WTC11 (cell line): ENCODE results near the gene CADM2. TPM values are rescaled to one million over a fixed set of nuclear protein-coding genes. Genes with fewer than 3 reads are reported as not detected.

Experiments
- ATAC-seq: fragments of 200-7000 bp; cut with Tn5 transposase; 2 replicates; pipeline ENCODE4 v1.10.0; 2021; ENCODE audit warnings: mild to moderate bottlenecking, moderate library complexity
- CTCF ChIA-PET: fragments of 300-600 bp; sonication (Branson Sonifier 250); formaldehyde crosslinking; loops from one replicate; lab custom pipeline; 2021; ENCODE audit warnings: antibody characterized with exemption; lab: Charles Lee
- POLR2A ChIA-PET: fragments of 350-600 bp; sonication (Branson Sonifier 250); formaldehyde crosslinking; loops from one replicate; lab custom pipeline; 2021; ENCODE audit warnings: antibody characterized with exemption; lab: Charles Lee
- DNase-seq: peaks from one replicate; pipeline ENCODE4 v3.0.0; 2021; ENCODE audit warnings: low spot score
- H3K27ac Mint-ChIP-seq: 2 replicates; pipeline ENCODE4 v1.8.0; 2021; ENCODE audit warnings: mixed read lengths
- H3K27me3 Mint-ChIP-seq: 2 replicates; pipeline ENCODE4 v1.8.0; 2021; ENCODE audit warnings: low read depth, mild to moderate bottlenecking, moderate library complexity, mixed read lengths
- H3K36me3 Mint-ChIP-seq: 2 replicates; pipeline ENCODE4 v1.8.0; 2021; ENCODE audit warnings: mixed read lengths
- H3K4me1 Mint-ChIP-seq: 2 replicates; pipeline ENCODE4 v1.8.0; 2022; ENCODE audit warnings: mixed read lengths
- H3K4me3 Mint-ChIP-seq: 2 replicates; pipeline ENCODE4 v1.8.0; 2021; ENCODE audit warnings: mild to moderate bottlenecking, moderate library complexity, mixed read lengths
- H3K9me3 Mint-ChIP-seq: 2 replicates; pipeline ENCODE4 v1.8.0; 2021; ENCODE audit warnings: mixed read lengths
- ATF1 ChIP-seq: sonication (generic); formaldehyde crosslinking; IDR thresholded peaks from 2 replicates; pipeline ENCODE4 v1.8.1; 2023; ENCODE audit warnings: mild to moderate bottlenecking, moderate library complexity, missing genetic modification reagents
- CREM ChIP-seq: sonication (generic); formaldehyde crosslinking; IDR thresholded peaks from 2 replicates; pipeline ENCODE4 v1.8.1; 2022; ENCODE audit warnings: mild to moderate bottlenecking, missing genetic modification reagents, moderate library complexity
- EMX1 ChIP-seq: fragments of 250-450 bp; sonication (Bioruptor Pico); IDR thresholded peaks from 2 replicates; pipeline ENCODE4 v1.8.0; 2021; ENCODE audit warnings: mild to moderate bottlenecking
- ETV6 ChIP-seq: sonication (generic); formaldehyde crosslinking; IDR thresholded peaks from 2 replicates; pipeline ENCODE4 v1.8.1; 2022; ENCODE audit warnings: mild to moderate bottlenecking, missing genetic modification reagents
- FOXK1 ChIP-seq: sonication (generic); formaldehyde crosslinking; IDR thresholded peaks from 2 replicates; pipeline ENCODE4 v1.8.0; 2022; ENCODE audit warnings: mild to moderate bottlenecking, moderate library complexity, missing genetic modification reagents
- FOXP1 ChIP-seq: sonication (generic); formaldehyde crosslinking; IDR thresholded peaks from 2 replicates; pipeline ENCODE4 v1.8.0; 2022; ENCODE audit warnings: missing genetic modification reagents, mild to moderate bottlenecking, moderate library complexity, borderline replicate concordance
- HMGA2 ChIP-seq: fragments of 250-450 bp; sonication (Bioruptor Pico); IDR thresholded peaks from 2 replicates; pipeline ENCODE4 v1.4.0; 2021; ENCODE audit warnings: mild to moderate bottlenecking, moderate library complexity
- IRF2 ChIP-seq: sonication (generic); formaldehyde crosslinking; IDR thresholded peaks from 2 replicates; pipeline ENCODE4 v1.8.0; 2022; ENCODE audit warnings: low read depth, missing genetic modification reagents, borderline replicate concordance
- MXD4 ChIP-seq: fragments of 250-450 bp; sonication (Bioruptor Pico); IDR thresholded peaks from 2 replicates; pipeline ENCODE4 v1.8.0; 2021; ENCODE audit warnings: mild to moderate bottlenecking, moderate library complexity, borderline replicate concordance
- RELA ChIP-seq: sonication (generic); formaldehyde crosslinking; IDR thresholded peaks from 2 replicates; pipeline ENCODE4 v1.8.1; 2022; ENCODE audit warnings: missing genetic modification reagents, mild to moderate bottlenecking, borderline replicate concordance
- SOX15 ChIP-seq: fragments of 250-450 bp; sonication (Bioruptor Pico); IDR thresholded peaks from 2 replicates; pipeline ENCODE4 v1.9.0; 2021; ENCODE audit warnings: mild to moderate bottlenecking
- TP53 ChIP-seq: sonication (generic); formaldehyde crosslinking; IDR thresholded peaks from 2 replicates; pipeline ENCODE4 v1.8.1; 2023; ENCODE audit warnings: mild to moderate bottlenecking, missing genetic modification reagents
- ZNF317 ChIP-seq: sonication (generic); formaldehyde crosslinking; IDR thresholded peaks from 2 replicates; pipeline ENCODE4 v1.8.1; 2023; ENCODE audit warnings: low read depth, mild to moderate bottlenecking, moderate library complexity, missing genetic modification reagents, borderline replicate concordance
- ZNF396 ChIP-seq: fragments of 250-450 bp; sonication (Bioruptor Pico); IDR thresholded peaks from 2 replicates; pipeline ENCODE4 v1.8.0; 2021; ENCODE audit warnings: mild to moderate bottlenecking, moderate library complexity, borderline replicate concordance
- ZNF671 ChIP-seq: fragments of 250-450 bp; sonication (Bioruptor Pico); IDR thresholded peaks from 2 replicates; pipeline ENCODE4 v1.8.0; 2021; ENCODE audit warnings: mild to moderate bottlenecking
- total RNA-seq: library from RNA; stranded (reverse); gene quantifications from 3 replicates; pipeline ENCODE4 v1.2.3, GENCODE V29; 2021
- TF ChIP-seq, protein P1 (sequence below): sonication (generic); formaldehyde crosslinking; IDR thresholded peaks from 2 replicates; pipeline ENCODE4 v1.8.0; 2022; ENCODE audit warnings: mild to moderate bottlenecking, missing genetic modification reagents
- TF ChIP-seq, protein P2 (sequence below): fragments of 200-600 bp; IDR thresholded peaks from 2 replicates; pipeline ENCODE4 v1.8.0; 2022; ENCODE audit warnings: antibody characterized with exemption
- TF ChIP-seq, protein P3 (sequence below): sonication (generic); formaldehyde crosslinking; IDR thresholded peaks from 2 replicates; pipeline ENCODE4 v1.8.1; 2022; ENCODE audit warnings: low read depth, mild to moderate bottlenecking, moderate library complexity, missing genetic modification reagents, borderline replicate concordance
- TF ChIP-seq, protein P4 (sequence below): sonication (generic); formaldehyde crosslinking; IDR thresholded peaks from 2 replicates; pipeline ENCODE4 v1.8.1; 2023; ENCODE audit warnings: mild to moderate bottlenecking, missing genetic modification reagents, moderate library complexity
- TF ChIP-seq, protein P5 (sequence below): fragments of 250-450 bp; sonication (Bioruptor Pico); IDR thresholded peaks from 2 replicates; pipeline ENCODE4 v1.8.0; 2021; ENCODE audit warnings: mild to moderate bottlenecking
- TF ChIP-seq, protein P6 (sequence below): sonication (generic); formaldehyde crosslinking; IDR thresholded peaks from 2 replicates; pipeline ENCODE4 v1.8.1; 2022; ENCODE audit warnings: mild to moderate bottlenecking, moderate library complexity, missing genetic modification reagents
- TF ChIP-seq, protein P7 (sequence below): sonication (generic); formaldehyde crosslinking; conservative IDR thresholded peaks from 2 replicates; pipeline ENCODE4 v1.8.1; 2022; ENCODE audit warnings: mild to moderate bottlenecking, missing genetic modification reagents
- TF ChIP-seq, protein P8 (sequence below): sonication (generic); formaldehyde crosslinking; IDR thresholded peaks from 2 replicates; pipeline ENCODE4 v1.8.1; 2022; ENCODE audit warnings: low read depth, missing genetic modification reagents, borderline replicate concordance

The CADM2 gene
- total RNA-seq, 1 experiment from 2014 or later = 18.8 TPM

DNA sequence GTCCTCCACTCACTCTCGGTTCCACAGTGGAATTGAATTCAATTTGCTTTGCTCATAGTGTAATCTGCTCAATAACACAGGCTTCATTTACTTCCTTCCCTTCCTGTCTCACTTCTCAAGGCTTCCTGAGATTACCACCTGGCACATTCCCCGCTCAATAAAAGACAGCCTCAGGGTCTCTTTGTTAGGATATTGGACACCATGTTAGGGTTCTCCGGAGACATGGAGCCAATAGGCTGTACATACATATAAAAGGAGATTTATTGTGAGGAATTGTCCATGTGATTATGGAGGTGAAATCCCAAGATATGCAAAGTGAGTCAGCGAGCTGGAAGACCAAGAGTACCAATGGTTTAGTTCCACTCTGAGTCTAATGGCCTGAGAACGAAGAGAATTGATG, 974.5 kb downstream of the CADM2 start:
- Mint-ChIP-seq H3K27me3 (no peaks in the 10 kb centered on the region), H3K4me3 (no peak overlapping the region), H3K27ac (no peak overlapping the region), H3K9me3 (no peaks in the 10 kb centered on the region), H3K36me3 (no peaks in the 10 kb centered on the region), H3K4me1 (peaks cover 23% of the 10 kb centered on the region)
- ChIA-PET POLR2A (no interaction called here), CTCF (no interaction called here)
- no peak for DNase-seq
- TF ChIP-seq, protein P1, sequence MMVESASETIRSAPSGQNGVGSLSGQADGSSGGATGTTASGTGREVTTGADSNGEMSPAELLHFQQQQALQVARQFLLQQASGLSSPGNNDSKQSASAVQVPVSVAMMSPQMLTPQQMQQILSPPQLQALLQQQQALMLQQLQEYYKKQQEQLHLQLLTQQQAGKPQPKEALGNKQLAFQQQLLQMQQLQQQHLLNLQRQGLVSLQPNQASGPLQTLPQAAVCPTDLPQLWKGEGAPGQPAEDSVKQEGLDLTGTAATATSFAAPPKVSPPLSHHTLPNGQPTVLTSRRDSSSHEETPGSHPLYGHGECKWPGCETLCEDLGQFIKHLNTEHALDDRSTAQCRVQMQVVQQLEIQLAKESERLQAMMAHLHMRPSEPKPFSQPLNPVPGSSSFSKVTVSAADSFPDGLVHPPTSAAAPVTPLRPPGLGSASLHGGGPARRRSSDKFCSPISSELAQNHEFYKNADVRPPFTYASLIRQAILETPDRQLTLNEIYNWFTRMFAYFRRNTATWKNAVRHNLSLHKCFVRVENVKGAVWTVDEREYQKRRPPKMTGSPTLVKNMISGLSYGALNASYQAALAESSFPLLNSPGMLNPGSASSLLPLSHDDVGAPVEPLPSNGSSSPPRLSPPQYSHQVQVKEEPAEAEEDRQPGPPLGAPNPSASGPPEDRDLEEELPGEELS (CRISPR knock-in tag) = no peak
- TF ChIP-seq ETV6 (CRISPR knock-in tag) = no peak
- TF ChIP-seq SOX15 (CRISPR knock-in tag) = no peak
- TF ChIP-seq, protein P2, sequence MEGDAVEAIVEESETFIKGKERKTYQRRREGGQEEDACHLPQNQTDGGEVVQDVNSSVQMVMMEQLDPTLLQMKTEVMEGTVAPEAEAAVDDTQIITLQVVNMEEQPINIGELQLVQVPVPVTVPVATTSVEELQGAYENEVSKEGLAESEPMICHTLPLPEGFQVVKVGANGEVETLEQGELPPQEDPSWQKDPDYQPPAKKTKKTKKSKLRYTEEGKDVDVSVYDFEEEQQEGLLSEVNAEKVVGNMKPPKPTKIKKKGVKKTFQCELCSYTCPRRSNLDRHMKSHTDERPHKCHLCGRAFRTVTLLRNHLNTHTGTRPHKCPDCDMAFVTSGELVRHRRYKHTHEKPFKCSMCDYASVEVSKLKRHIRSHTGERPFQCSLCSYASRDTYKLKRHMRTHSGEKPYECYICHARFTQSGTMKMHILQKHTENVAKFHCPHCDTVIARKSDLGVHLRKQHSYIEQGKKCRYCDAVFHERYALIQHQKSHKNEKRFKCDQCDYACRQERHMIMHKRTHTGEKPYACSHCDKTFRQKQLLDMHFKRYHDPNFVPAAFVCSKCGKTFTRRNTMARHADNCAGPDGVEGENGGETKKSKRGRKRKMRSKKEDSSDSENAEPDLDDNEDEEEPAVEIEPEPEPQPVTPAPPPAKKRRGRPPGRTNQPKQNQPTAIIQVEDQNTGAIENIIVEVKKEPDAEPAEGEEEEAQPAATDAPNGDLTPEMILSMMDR = no peak
- TF ChIP-seq ZNF317 (CRISPR knock-in tag) = no peak
- TF ChIP-seq ZNF396 (CRISPR knock-in tag) = no peak
- no peak for TF ChIP-seq ATF1 (CRISPR knock-in tag)
- TF ChIP-seq FOXP1 (CRISPR knock-in tag) = no peak
- TF ChIP-seq, protein P3, sequence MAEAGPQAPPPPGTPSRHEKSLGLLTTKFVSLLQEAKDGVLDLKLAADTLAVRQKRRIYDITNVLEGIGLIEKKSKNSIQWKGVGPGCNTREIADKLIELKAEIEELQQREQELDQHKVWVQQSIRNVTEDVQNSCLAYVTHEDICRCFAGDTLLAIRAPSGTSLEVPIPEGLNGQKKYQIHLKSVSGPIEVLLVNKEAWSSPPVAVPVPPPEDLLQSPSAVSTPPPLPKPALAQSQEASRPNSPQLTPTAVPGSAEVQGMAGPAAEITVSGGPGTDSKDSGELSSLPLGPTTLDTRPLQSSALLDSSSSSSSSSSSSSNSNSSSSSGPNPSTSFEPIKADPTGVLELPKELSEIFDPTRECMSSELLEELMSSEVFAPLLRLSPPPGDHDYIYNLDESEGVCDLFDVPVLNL (CRISPR knock-in tag) = no peak
- TF ChIP-seq CREM = no peak
- TF ChIP-seq, protein P4, sequence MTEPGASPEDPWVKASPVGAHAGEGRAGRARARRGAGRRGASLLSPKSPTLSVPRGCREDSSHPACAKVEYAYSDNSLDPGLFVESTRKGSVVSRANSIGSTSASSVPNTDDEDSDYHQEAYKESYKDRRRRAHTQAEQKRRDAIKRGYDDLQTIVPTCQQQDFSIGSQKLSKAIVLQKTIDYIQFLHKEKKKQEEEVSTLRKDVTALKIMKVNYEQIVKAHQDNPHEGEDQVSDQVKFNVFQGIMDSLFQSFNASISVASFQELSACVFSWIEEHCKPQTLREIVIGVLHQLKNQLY (CRISPR knock-in tag) = no peak
- no peak for ATAC-seq

DNA sequence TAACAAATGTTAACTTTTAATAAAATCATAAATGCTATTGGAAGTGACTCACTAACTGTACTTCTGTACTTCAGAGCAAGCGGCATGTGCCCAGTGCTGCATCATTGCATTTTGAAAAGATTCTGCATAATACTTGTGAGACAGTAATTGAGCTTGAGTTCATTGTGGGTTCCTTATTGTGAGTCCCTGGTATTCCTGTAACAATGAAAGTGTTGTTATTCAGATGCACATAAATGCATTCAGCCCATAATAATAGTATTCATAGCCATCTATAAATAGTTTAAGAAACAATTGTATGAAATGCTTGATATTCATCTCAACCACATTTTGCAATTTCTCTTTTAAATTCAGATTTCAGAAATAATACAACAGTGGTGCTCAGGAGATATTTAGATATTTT, 976.4 kb downstream of the CADM2 start:
- H3K4me3 Mint-ChIP-seq = no peak overlapping the region
- H3K4me1 Mint-ChIP-seq = peaks cover 30% of the 10 kb centered on the region
- ATAC-seq = no peak
- H3K9me3 Mint-ChIP-seq = no peaks in the 10 kb centered on the region
- ChIA-PET CTCF (no interaction called here), POLR2A (no interaction called here)
- no peak overlapping the region for H3K27ac Mint-ChIP-seq
- no peak for DNase-seq
- H3K27me3 Mint-ChIP-seq = no peaks in the 10 kb centered on the region
- H3K36me3 Mint-ChIP-seq = no peaks in the 10 kb centered on the region
- TF ChIP-seq HMGA2 (no peak), ZNF671 (CRISPR knock-in tag) (no peak), EMX1 (CRISPR knock-in tag) (no peak), ZNF396 (CRISPR knock-in tag) (no peak), MXD4 (CRISPR knock-in tag) (no peak), IRF2 (CRISPR knock-in tag) (no peak), TP53 (CRISPR knock-in tag) (no peak), FOXK1 (CRISPR knock-in tag) (no peak), RELA (CRISPR knock-in tag) (no peak)
- TF ChIP-seq, protein P5, sequence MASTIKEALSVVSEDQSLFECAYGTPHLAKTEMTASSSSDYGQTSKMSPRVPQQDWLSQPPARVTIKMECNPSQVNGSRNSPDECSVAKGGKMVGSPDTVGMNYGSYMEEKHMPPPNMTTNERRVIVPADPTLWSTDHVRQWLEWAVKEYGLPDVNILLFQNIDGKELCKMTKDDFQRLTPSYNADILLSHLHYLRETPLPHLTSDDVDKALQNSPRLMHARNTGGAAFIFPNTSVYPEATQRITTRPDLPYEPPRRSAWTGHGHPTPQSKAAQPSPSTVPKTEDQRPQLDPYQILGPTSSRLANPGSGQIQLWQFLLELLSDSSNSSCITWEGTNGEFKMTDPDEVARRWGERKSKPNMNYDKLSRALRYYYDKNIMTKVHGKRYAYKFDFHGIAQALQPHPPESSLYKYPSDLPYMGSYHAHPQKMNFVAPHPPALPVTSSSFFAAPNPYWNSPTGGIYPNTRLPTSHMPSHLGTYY = no peak
- TF ChIP-seq, protein P6, sequence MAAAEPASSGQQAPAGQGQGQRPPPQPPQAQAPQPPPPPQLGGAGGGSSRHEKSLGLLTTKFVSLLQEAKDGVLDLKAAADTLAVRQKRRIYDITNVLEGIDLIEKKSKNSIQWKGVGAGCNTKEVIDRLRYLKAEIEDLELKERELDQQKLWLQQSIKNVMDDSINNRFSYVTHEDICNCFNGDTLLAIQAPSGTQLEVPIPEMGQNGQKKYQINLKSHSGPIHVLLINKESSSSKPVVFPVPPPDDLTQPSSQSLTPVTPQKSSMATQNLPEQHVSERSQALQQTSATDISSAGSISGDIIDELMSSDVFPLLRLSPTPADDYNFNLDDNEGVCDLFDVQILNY = no peak
- TF ChIP-seq, protein P7, sequence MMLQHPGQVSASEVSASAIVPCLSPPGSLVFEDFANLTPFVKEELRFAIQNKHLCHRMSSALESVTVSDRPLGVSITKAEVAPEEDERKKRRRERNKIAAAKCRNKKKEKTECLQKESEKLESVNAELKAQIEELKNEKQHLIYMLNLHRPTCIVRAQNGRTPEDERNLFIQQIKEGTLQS (CRISPR knock-in tag) = no peak
- TF ChIP-seq, protein P8, sequence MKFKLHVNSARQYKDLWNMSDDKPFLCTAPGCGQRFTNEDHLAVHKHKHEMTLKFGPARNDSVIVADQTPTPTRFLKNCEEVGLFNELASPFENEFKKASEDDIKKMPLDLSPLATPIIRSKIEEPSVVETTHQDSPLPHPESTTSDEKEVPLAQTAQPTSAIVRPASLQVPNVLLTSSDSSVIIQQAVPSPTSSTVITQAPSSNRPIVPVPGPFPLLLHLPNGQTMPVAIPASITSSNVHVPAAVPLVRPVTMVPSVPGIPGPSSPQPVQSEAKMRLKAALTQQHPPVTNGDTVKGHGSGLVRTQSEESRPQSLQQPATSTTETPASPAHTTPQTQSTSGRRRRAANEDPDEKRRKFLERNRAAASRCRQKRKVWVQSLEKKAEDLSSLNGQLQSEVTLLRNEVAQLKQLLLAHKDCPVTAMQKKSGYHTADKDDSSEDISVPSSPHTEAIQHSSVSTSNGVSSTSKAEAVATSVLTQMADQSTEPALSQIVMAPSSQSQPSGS (CRISPR knock-in tag) = no peak
